ENCODE results near the gene C1orf210.

DNA sequence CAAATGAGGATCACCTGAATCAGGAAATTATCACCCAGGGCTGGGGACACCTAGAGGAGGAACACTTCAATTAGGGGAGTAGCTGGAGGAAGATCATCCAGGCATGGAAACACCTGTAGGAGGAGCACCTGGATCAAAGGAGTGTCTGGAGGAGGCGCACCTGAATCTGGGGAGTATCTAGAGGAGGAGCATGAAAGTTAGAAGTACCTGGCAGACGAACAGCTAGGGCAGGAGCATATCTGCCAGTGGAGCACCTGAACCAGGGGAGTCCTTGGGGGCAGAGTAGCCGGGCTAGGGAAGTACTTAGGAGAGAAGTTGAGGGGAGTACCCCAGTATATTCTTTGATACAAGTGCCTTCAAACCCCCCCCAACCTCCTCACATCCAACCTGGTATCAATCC lies 1.3 kb downstream of the C1orf210 start:
- TF ChIP-seq, protein P1, sequence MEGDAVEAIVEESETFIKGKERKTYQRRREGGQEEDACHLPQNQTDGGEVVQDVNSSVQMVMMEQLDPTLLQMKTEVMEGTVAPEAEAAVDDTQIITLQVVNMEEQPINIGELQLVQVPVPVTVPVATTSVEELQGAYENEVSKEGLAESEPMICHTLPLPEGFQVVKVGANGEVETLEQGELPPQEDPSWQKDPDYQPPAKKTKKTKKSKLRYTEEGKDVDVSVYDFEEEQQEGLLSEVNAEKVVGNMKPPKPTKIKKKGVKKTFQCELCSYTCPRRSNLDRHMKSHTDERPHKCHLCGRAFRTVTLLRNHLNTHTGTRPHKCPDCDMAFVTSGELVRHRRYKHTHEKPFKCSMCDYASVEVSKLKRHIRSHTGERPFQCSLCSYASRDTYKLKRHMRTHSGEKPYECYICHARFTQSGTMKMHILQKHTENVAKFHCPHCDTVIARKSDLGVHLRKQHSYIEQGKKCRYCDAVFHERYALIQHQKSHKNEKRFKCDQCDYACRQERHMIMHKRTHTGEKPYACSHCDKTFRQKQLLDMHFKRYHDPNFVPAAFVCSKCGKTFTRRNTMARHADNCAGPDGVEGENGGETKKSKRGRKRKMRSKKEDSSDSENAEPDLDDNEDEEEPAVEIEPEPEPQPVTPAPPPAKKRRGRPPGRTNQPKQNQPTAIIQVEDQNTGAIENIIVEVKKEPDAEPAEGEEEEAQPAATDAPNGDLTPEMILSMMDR (IDR thresholded peaks at IDR 0.05; ENCODE audit: low read length) = no peak
- no peak for TF ChIP-seq EZH2 (IDR thresholded peaks at IDR 0.05; ENCODE audit: borderline replicate concordance, low read length)
